Esophagus squamous epithelium (tissue), 4 donors: ENCODE data around the gene ALOXE3.

Experiments
- CTCF ChIP-seq, 6 experiments: fragments of 450-650 bp in 4 of 6; fragments of 200-600 bp in 2 of 6; sonication (generic) in 2 of 6; IDR thresholded peaks; one replicate each; pipeline ENCODE4 v1.5.1; 2016 to 2019; ENCODE audit warnings: antibody characterized with exemption in 6 of 6, mild to moderate bottlenecking in 4 of 6, moderate library complexity in 4 of 6
- POLR2A ChIP-seq, 4 donors: fragments of 450-650 bp; IDR thresholded peaks; one replicate each; pipeline ENCODE4 v1.6.1; 2017; ENCODE audit warnings: antibody characterized with exemption in 4 of 4, mild to moderate bottlenecking in 4 of 4, moderate library complexity in 3 of 4

GRCh38 chr17:8122422-8122923 lies 4.2 kb upstream of the ALOXE3 start:
- TF ChIP-seq CTCF (IDR thresholded peaks at IDR 0.05) (no peak), POLR2A (IDR thresholded peaks at IDR 0.05) (no peak)
